CD4-positive, alpha-beta T cell (primary cell): ENCODE data around the gene PHF23. TPM values are rescaled to one million over a fixed set of nuclear protein-coding genes. Genes with fewer than 3 reads are reported as not detected.

Source experiments
- ATAC-seq: fragments of 200-7000 bp; cut with Tn5 transposase; one replicate; pipeline ENCODE4 v1.10.0; 2022; ENCODE audit warnings: mild to moderate bottlenecking; ENCODE audit not compliant: poor library complexity
- CTCF ChIA-PET: fragments of 350-600 bp; sonication (Branson Sonifier 250); formaldehyde crosslinking; loops from one replicate; lab custom pipeline; 2021; ENCODE audit warnings: antibody characterized with exemption, inconsistent platforms; lab: Charles Lee
- POLR2A ChIA-PET: fragments of 350-600 bp; sonication (Branson Sonifier 250); formaldehyde crosslinking; loops from one replicate; lab custom pipeline; 2021; ENCODE audit warnings: antibody characterized with exemption, inconsistent platforms; lab: Charles Lee
- DNase-seq, 14 experiments: peaks; one replicate each; pipeline ENCODE4 v3.0.0-alpha.2; 2013 to 2020; ENCODE audit warnings: mixed read lengths in 2 of 14
- H3K27ac ChIP-seq, 2 donors: one replicate each; pipeline versions ENCODE4 v1.5.1 to v1.7.0; 2013; ENCODE audit warnings: low read length in 2 of 2, low read depth in 1 of 2, mild to moderate bottlenecking in 1 of 2
- H3K27me3 ChIP-seq, 2 experiments: 1 replicate in 1 of 2; 2 replicates in 1 of 2; pipeline versions ENCODE4 v1.6.1 to v1.7.0; 2013; ENCODE audit warnings: low read length in 2 of 2, control low read depth in 1 of 2, mild to moderate bottlenecking in 1 of 2, moderate library complexity in 1 of 2; ENCODE audit not compliant: insufficient read depth in 2 of 2, control insufficient read depth in 1 of 2
- H3K36me3 ChIP-seq: one replicate; pipeline ENCODE4 v1.6.1; 2013; ENCODE audit warnings: low read length, control low read depth; ENCODE audit not compliant: insufficient read depth
- H3K4me1 ChIP-seq: one replicate; pipeline ENCODE4 v1.6.1; 2013; ENCODE audit warnings: low read length, control low read depth; ENCODE audit not compliant: insufficient read depth
- H3K4me3 ChIP-seq: one replicate; pipeline ENCODE4 v1.5.1; 2013; ENCODE audit warnings: mild to moderate bottlenecking, low read length, moderate library complexity
- H3K9me3 ChIP-seq, 2 experiments: 1 replicate in 1 of 2; 2 replicates in 1 of 2; pipeline versions ENCODE4 v1.6.1 to v1.7.0; 2013; ENCODE audit warnings: low read length in 2 of 2, mild to moderate bottlenecking in 2 of 2, control low read depth in 1 of 2, moderate library complexity in 1 of 2; ENCODE audit not compliant: control insufficient read depth in 1 of 2, insufficient read depth in 1 of 2
- H3K27ac Mint-ChIP-seq: one replicate; pipeline ENCODE4 v1.8.0; 2020; ENCODE audit warnings: mixed read lengths
- H3K27me3 Mint-ChIP-seq: one replicate; pipeline ENCODE4 v1.8.0; 2021; ENCODE audit warnings: mixed read lengths
- H3K36me3 Mint-ChIP-seq: one replicate; pipeline ENCODE4 v1.8.0; 2021; ENCODE audit warnings: low read depth, mixed read lengths
- H3K4me1 Mint-ChIP-seq: one replicate; pipeline ENCODE4 v1.8.0; 2021; ENCODE audit warnings: low read depth, mixed read lengths
- H3K4me3 Mint-ChIP-seq: one replicate; pipeline ENCODE4 v1.8.0; 2020; ENCODE audit warnings: mild to moderate bottlenecking, mixed read lengths
- H3K9me3 Mint-ChIP-seq: one replicate; pipeline ENCODE4 v1.8.0; 2020; ENCODE audit warnings: mixed read lengths
- intact Hi-C, 2 experiments: fragments of 100-400 bp; cut with DNase I in 1 of 2; cut with micrococcal nuclease in 1 of 2; formaldehyde crosslinking; loops; one replicate each; pipeline versions ENCODE4 v1.15.1 to v1.9.0; 2023 to 2025; cut with DNase I, micrococcal nuclease
- total RNA-seq, 174 experiments: library from RNA in 2 of 174; stranded (reverse) in 2 of 174; gene quantifications; one replicate each; pipeline ENCODE4 v1.2.3 and lab custom pipeline; 2021 to 2026
- TF ChIP-seq, protein P1 (sequence below): fragments of 200-600 bp; IDR thresholded peaks from one replicate; pipeline ENCODE4 v1.8.0; 2022; ENCODE audit warnings: antibody characterized with exemption, mild to moderate bottlenecking

PHF23 gene
- total RNA-seq, 2 experiments from 2014 or later, result 4.5 to 5.1 TPM

- H3K36me3 ChIP-seq, result peaks cover 2% of the 10 kb centered on the region
- peak in 1 of 14 experiments; percentile 43 for DNase-seq
- H3K27ac ChIP-seq, result peak overlapping the region in 1 of 2 donors; percentile 86
- no peak overlapping the region for H3K4me3 ChIP-seq
- ChIA-PET POLR2A (no interaction called here), CTCF (no interaction called here)
- intact Hi-C loops, result no loop called here
- Mint-ChIP-seq H3K27me3 (no peaks in the 10 kb centered on the region), H3K4me1 (peaks cover 35% of the 10 kb centered on the region), H3K4me3 (no peak overlapping the region), H3K9me3 (no peaks in the 10 kb centered on the region), H3K27ac (peak overlapping the region; percentile 87), H3K36me3 (peaks cover 15% of the 10 kb centered on the region)
- no peak for ATAC-seq
- no peaks in the 10 kb centered on the region for H3K27me3 ChIP-seq
- H3K9me3 ChIP-seq, result no peaks in the 10 kb centered on the region
- TF ChIP-seq, protein P1, sequence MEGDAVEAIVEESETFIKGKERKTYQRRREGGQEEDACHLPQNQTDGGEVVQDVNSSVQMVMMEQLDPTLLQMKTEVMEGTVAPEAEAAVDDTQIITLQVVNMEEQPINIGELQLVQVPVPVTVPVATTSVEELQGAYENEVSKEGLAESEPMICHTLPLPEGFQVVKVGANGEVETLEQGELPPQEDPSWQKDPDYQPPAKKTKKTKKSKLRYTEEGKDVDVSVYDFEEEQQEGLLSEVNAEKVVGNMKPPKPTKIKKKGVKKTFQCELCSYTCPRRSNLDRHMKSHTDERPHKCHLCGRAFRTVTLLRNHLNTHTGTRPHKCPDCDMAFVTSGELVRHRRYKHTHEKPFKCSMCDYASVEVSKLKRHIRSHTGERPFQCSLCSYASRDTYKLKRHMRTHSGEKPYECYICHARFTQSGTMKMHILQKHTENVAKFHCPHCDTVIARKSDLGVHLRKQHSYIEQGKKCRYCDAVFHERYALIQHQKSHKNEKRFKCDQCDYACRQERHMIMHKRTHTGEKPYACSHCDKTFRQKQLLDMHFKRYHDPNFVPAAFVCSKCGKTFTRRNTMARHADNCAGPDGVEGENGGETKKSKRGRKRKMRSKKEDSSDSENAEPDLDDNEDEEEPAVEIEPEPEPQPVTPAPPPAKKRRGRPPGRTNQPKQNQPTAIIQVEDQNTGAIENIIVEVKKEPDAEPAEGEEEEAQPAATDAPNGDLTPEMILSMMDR, result no peak
- H3K4me1 ChIP-seq, result peaks cover 31% of the 10 kb centered on the region
Observed at GRCh38 chr17:7203391-7203790, 35.9 kb downstream of the PHF23 start.

DNA sequence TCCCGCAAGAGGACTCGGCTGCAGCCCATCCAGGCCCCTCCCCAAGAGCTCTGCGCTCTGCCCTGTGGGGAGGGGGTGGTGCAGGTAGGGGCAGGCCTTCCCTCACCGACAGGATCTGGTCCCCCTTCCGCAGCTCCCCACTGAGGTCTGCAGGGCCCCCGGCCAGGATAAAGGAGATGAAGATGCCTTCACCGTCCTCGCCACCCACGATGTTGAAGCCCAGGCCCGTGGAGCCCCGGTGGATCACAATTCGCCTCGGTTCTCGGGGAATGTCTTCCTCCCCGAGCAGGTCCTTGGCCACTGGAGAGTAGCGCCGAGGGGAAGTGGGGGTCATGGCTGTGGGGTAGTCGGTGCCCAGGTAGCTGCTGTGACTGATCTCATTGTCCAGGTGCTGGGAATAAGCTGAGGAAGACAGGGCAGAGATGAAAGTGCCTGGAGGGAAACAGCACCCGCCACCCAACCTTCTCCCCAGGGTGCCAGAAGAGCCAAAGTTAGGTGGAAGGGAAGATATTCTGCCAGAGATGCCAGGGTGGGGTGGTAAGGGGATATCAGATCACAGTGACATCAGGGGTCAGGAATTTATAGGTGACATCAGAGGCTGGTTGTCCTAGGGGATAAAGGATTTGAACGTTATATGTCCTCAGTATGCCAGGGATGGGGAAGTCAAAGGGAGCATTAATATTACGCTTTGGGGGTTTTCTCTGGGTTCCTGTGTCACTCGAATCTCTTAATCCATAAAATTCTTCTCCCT is 42.4 kb downstream of the PHF23 start:
- Mint-ChIP-seq H3K9me3 (no peaks in the 10 kb centered on the region), H3K27me3 (no peaks in the 10 kb centered on the region), H3K27ac (no peak overlapping the region), H3K4me3 (no peak overlapping the region), H3K4me1 (no peaks in the 10 kb centered on the region), H3K36me3 (peaks cover 7% of the 10 kb centered on the region)
- H3K27me3 ChIP-seq, result no peaks in the 10 kb centered on the region
- no peak for DNase-seq
- H3K27ac ChIP-seq, result no peak overlapping the region
- POLR2A ChIA-PET, result no interaction called here
- H3K4me3 ChIP-seq, result no peak overlapping the region
- CTCF ChIA-PET, result no interaction called here
- no peaks in the 10 kb centered on the region for H3K36me3 ChIP-seq
- ATAC-seq, result no peak
- TF ChIP-seq, protein P1, result no peak
- H3K4me1 ChIP-seq, result no peaks in the 10 kb centered on the region
- H3K9me3 ChIP-seq, result no peaks in the 10 kb centered on the region
- intact Hi-C loops, result no loop called here

DNA sequence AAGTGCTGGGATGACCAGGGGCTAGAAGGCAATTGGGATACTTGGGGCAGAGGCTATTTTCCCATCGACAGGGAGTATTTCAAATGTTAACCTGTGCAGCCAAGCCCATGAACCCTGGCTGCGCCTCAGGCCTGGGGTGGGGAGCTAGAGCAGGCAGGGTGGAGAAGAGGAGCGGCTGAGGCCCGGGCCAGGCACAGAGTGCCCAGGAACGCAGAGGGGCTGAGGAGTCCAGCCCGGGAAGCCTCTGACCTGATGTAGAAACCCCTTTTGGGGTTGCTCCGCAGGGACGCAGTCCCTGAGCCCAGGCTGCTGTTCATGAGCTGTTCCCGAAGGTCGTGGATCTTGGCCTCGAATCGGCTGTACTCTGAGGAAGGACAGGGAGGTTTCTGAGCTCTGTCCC is 43.3 kb downstream of the PHF23 start:
- TF ChIP-seq, protein P1, result no peak
- Mint-ChIP-seq H3K36me3 (peaks cover 7% of the 10 kb centered on the region), H3K27me3 (no peaks in the 10 kb centered on the region), H3K9me3 (no peaks in the 10 kb centered on the region), H3K27ac (no peak overlapping the region), H3K4me3 (no peak overlapping the region), H3K4me1 (no peaks in the 10 kb centered on the region)
- Histone ChIP-seq H3K36me3 (no peaks in the 10 kb centered on the region), H3K27me3 (no peaks in the 10 kb centered on the region), H3K4me3 (no peak overlapping the region), H3K27ac (no peak overlapping the region), H3K9me3 (no peaks in the 10 kb centered on the region), H3K4me1 (peaks cover 3% of the 10 kb centered on the region)
- DNase-seq (no peak), ATAC-seq (no peak)
- intact Hi-C loops, result no loop called here
- ChIA-PET CTCF (no interaction called here), POLR2A (no interaction called here)
